Measurements from ENCODE around the gene ARHGAP29. TPM values are rescaled to one million over a fixed set of nuclear protein-coding genes. Genes with fewer than 3 reads are reported as not detected.

Gene ARHGAP29
- total RNA-seq: 265 and 296 TPM in 2 replicates

GRCh38 chr1:94237291-94238226 lies at the start of gene ARHGAP29:
TSS of gene ARHGAP29 (minus strand) at chr1:94237584. CDS start at chr1:94231611, 5,973 bp downstream.

Other genes starting within 250 kb of the ARHGAP29 start
- 35.5 and 345 TPM in 2 replicates for gene ABCA4, start 116.4 kb downstream of the ARHGAP29 start, total RNA-seq
- 30.6 and 37.3 TPM in 2 replicates for gene ABCD3, start 180.8 kb upstream of the ARHGAP29 start, total RNA-seq